SKM-1 (cell line): ENCODE data around the gene CD70.
"Not testable (repeated sequence)": the region's sequence is repeated elsewhere in the genome, so short reads cannot be mapped to it uniquely, and the experiment has no call there.

ENCODE experiments used
- DNase-seq: peaks from one replicate; lab custom pipeline; 2025; ENCODE audit not compliant: unreplicated experiment; lab: John Stamatoyannopoulos, UW

The CD70 gene

DNA sequence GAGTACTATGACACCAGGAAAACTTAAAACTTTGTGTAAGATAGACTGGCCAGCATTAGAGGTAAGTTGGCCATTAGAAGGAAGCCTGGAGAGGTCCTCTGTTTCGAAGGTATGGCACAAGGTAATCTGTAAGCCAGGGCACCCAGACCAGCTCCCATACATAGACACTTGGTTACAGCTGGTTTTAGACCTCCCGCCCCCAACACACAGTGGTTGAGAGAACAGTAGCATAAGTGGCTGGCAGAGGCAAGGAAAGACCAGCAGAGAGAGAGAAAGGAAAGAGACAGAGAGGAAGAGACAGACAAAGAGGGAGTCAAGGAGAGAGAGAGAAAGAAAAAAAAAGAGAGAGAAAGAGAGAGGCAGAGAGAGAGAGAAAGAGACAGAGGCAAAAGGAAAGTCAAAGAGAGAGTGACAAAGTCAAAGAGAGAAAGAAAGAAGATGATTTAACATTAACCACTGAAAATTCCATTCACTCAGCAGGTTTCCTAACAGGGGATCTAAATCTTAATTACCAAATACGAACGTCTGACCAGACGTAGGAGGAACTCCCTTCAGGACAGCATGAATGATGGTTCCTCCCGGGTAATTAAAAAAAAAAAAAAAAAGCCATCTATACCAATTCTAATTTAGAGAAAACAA is 7.4 kb upstream of the CD70 start:
- DNase-seq = not testable (repeated sequence)

DNA sequence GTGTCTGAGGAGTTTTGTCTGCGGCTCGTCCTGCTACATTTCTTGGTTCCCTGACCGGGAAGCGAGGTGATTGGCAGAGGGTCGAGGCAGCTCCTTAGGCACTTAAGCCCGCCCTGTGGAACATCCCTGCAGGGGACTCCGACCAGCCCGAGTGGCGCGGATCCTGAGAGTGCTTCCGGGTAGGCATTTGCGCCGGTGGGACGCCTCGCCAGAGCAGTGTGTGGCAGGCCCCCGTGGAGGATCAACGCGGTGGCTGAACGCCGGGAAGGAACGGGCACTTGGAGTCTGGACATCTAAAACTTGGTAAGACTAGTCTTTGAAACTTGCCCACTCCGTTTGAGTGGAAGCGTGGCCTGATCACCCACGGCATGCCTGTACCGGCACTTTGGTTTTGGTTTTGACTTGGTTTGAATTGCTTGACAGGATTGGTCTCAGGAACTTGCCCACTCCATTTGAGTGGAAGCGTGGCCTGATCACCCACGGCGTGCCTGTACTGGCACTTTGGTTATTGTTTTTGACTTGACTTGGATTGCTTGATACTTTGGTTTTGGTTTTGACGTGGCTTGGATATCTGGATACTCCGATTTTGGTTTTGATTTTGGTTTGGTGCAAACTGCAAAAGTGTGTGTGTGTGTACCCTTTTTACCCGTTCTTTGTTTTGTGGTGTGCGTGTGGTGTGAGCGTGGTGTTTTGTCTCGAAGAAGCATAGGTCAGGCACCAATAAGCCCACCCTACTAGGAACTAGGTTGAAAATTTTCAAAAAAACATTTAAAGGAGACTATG is 6.7 kb upstream of the CD70 start:
- not testable (repeated sequence) for DNase-seq

DNA sequence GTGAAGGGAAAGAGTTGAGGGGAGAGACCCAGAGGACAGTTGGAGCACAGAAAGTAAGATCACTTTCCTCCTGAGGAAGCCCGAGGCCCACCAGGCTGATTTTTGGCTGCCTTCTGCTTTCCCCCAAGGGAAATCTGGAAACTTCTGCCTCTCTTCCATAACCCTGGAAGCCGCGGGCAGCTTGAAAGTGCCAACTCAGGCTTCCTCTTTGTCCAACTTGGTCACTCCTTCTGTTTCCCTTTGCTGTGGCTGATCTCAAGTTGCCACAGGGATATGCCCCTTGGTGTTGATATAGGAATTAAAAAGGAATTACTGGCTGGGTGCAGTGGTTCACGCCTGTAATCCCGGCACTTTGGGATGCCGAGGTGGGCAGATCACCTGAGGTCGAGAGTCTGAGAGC is 5.7 kb upstream of the CD70 start:
- DNase-seq = no peak

DNA sequence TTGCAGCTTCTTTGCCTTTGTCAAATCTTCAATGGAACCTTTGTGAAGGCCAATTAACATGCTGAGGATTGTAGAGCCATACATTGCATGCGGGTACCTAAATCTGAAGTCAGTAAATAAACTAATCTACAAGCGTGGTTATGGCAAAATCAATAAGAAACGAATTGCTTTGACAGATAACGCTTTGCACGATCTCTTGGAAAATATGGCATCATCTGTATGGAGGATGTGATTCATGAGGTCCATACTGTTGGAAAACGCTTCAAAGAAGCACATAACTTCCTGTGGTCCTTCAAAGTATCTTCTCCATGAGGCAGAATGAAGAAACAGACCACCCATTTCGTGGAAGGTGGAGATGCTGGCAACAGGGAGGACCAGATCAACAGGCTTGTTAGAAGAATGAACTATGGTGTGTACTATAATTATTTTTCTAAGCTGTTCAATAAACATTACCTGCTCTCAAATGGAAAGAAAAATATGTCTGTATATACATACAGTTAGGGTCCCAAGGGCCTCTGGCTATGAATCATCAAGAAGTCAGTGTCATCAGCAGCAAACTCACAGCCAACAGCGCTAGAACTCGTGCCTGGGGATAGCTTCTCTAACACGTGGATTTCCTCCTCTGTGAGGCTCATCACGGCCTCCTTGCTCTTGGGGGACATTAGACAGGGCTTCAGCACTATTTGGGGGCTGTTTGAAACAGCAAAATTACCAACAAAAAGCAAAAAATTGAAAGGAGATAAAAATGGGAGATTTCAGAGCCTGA is 2.9 kb upstream of the CD70 start:
- no peak for DNase-seq

DNA sequence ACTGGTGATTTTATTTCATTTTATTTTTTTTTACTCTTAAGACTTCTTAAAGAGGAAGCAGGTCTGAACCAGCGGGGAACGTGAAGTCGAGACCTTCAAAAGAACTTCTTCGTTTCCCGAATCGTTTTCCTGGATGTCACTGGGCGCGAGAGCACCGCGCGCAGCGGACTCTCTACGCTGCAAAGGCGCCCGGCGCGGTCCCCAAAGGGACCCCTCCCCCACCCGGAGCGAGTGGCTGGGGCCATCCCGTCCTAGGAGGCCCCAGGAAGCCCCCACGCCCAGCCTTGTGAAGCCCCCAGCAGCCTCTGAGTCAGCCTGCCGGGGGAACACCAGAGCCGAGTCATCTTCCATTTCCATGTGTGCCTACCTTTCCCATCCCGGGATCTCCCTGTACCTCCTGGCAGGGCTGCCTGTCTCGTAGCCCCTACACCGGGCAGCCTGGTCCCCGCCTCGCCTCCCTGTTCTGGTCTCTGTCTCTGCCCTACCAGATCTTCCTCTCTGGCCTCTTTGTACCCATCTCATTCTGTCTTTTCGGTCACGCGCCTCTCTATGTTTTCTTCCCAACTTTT is 608 bp downstream of the CD70 start:
- no peak for DNase-seq

DNA sequence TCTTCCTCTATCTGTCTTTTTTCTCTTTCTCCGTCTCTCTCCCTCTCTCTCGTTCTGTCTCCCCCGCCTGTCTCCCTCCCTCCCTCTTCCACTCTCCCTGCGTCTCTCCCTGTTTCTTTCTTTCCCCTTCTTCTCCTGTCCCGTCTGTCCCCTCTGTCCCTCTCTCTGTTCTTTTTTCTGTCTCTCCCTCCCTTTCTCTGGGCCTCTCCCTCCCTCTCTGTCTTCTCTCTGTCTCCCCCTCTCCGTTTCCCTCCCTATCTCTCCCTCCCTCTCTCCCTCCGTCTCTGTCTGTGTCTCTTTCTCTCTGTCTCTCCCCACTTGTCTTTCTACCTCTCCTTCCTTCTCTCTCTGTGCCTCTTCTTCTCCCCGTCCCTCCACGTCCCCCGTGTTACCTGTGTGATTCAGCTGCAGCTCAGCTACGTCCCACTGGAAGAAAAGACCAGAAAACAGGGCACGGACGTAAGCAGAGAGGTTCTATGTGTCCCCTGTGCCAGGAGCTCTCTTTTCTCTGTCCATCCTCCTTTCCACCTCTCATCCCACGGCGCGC is 1.2 kb downstream of the CD70 start:
- no peak for DNase-seq

DNA sequence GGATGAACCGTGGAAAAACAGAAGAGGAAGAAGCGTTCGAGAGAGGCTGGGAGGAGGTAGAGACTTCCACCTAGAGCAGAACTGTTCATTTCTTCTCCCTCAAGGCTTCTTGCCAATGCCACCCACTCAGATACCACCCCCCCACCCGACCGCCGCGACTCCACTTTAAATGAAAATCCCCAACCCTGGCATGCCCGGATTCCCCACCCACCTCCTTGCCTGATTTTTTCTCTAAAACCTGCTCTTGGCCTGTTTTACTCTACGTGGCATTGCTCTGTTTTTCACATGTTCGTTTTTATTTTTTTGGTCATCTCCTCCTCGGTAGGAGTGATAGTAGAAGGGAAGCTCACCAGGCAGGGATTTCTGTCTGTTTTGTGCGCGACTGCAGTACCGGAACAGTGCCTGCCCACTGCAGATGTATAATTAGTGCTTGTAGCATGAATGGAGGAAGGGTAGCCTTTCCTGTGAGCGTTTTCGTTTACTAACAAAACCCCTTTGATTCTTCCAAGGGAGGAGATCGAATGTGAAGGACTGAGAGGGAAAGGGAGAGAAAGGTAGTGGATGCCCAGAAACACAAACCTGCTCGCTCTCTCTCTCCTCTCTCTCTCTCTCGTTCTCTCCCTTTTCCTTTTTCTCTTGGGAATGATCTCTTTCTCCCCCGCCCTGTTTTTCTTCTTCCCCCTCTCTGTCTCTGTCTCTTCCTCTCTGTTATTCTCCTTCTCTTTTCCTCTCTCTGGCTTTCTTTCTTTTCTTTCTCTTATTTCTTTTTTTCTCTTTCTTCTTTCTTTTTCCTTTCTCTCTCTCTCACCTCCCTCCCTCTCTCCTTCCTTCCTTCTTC is 2.2 kb downstream of the CD70 start:
- peak; percentile 51 for DNase-seq

DNA sequence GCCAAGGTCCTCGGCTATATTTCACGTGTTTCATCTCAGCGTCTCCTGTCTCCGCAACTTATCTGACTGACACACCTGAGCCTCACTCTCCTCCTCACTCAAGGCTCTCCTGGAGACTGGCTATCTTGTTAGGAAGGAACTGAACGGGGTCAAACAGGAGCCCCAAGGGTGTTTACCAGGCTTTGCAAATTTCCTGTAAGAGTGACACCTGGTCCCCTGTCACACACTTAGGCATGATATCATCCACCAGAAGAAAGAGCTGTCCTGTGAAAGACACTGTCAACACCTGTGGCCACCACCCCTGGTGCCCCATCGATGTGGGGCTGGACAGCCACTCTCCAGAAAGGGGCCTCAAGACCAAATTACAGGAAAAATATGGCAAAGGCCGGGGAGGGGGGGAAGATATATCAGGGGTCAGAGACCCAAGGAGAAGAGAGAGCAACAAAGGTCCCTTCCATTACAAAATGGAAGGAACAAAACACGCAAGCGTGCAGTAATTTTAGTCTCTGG is 2.9 kb downstream of the CD70 start:
- DNase-seq = no peak

DNA sequence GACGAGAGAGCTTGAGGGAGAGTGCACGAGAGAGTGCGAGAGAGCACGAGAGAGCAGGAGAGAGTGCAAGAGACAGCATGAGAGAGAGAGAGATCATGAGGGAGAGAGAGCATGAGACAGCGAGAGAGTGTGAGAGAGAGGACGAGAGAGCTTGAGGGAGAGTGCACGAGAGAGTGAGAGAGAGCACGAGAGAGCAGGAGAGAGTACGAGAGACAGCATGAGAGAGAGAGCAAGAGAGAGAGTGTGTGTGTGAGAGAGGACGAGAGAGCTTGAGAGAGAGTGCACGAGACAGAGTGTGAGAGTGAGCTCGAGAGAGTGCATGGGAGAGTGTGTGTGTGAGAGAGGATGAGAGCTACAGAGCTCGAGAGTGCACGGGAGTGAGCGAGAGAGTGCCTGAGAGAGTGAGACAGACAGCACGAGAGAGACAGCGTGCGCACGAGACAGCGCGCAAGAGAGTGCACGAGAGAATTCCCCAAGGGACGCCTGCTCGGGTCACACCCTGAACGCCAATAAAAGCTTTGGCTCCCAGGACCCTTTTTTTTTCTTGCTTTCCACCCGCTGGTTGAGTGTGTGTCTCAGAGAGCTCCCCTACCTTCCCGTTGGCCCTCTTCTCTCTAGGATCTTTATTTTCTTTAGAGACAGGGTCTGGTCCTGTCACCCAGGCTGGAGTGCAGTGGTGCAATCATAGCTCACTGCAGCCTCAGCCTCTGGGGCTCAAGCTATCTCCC is 3.7 kb downstream of the CD70 start:
- DNase-seq = no peak

DNA sequence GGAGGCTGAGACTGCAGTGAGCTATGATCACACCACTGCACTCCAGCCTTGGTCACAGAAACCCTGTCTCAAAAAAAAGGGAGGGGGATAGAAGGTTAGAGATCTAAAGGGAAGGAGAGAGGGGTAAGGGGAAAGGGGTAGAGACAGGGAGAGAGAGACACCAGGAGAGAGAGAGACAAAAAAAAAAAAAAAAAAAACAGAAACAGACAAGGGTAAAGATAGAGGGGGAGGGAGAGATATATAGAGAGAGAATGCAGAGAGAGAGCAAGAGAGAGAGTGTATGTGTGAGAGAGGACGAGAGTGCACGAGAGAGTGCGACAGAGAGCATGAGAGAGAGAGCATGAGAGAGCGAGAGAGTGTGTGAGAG is 4.2 kb downstream of the CD70 start:
- DNase-seq = no peak

DNA sequence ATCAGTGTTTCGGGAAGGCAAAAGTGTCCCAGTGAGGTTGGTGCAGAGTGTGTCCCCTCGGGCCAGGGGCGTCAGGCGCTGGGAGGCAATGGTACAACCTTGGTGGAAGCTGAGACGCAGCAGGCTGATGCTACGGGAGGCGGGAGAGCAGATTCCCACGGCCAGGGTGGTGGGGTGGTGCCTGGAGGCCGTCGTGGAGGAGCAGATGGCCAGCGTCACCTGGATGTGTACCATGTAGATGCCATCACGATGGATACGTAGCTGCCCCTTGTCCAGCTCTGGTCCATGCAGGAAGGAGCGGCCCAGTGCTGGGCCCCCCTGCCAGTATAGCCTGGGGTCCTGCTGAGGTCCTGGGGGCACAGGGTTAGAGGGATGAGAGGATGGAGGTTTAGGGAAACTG is 4.9 kb downstream of the CD70 start:
- no peak for DNase-seq

DNA sequence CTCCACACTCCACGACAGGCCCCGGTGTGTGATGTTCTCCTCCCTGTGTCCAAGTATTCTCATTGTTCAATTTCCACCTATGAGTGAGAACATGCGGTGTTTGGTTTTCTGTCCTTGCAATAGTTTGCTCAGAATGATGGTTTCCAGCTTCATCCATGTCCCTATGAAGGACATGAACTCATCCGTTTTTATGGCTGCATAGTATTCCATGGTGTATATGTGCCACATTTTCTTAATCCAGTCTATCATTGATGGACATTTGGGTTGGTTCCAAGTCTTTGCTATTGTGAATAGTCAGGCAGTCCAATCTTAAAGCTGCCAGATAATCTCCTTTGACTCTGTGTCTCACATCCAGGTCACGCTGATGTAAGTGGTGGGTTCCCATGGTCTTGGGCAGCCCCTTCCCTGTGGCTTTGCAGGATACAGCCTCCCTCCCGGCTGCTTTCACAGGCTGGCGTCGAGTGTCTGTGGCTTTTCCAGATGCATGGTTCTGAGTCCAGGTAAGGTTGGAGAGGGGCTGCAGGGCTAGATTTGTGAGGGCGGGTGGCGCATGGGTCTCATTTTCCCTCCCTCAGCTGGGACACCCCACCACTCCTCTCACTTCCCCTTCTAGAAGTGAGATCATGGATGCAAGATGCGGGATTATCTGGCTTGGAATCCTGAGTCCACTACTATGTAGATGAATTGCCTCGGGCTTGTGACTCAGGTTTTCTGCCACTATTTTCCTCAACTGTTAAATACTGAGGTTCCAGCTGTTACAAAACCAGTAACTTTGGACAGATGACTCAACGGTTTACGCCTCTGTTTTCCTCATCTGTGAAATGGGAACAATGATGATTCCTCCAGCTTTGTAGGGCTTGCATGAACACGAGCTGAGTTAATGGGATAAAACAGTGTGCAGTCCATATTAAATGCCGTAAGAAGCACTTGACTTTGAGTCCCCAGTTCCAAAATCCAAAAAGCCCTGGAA is 8.2 kb downstream of the CD70 start:
- DNase-seq = not testable (repeated sequence)

DNA sequence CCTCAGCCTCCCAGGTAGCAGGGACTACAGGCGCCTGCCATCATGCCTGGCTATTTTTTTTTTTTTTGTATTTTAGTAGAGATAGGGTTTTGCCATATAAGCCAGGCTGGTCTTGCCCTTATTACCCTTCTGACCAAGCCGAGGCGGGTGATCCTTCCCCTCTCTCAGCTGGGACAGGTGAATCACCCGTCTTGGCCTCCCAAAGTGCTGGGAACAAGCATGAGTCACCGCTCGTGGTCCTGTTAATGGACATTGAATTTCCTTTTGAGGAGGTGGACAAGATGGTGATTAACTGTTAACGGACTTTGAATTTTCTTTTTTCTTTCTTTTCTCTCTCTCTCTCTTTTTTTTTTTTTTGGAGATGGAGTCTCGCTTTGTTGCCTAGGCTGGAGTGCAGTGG is 10.6 kb downstream of the CD70 start:
- no peak for DNase-seq

DNA sequence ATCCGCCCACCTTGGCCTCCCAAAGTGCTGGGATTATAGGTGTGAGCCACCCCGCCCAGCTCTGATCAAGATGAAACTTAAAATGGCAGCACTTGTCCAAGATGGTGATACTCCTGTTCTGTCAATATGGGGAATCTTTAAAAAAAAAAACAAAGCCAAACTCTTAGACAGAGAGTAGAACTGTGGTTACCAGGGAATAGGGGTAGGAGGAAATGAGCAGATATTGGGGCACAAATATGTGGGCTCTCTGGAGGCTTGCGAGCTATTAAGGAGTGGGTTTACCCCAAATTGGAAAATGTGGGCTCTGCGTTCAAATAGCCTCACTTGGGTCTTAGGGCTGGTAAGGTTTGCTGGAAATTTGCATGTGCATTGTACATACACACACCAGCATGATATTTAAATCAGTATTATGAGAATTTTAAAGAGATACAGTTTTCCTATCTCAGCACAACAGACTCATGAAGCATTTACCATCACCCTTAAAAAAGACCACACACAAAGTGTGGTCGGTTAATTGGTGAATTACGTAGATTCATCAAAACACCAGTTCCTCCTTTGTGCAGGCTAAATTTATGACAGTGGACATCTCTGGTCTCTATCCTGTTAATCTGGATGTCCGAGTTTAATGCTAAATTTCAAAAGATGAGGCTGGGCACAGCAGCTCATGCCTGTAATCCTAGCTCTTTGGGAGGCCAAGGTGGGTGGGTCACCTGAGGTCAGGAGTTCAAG is 11.3 kb downstream of the CD70 start:
- DNase-seq = no peak

DNA sequence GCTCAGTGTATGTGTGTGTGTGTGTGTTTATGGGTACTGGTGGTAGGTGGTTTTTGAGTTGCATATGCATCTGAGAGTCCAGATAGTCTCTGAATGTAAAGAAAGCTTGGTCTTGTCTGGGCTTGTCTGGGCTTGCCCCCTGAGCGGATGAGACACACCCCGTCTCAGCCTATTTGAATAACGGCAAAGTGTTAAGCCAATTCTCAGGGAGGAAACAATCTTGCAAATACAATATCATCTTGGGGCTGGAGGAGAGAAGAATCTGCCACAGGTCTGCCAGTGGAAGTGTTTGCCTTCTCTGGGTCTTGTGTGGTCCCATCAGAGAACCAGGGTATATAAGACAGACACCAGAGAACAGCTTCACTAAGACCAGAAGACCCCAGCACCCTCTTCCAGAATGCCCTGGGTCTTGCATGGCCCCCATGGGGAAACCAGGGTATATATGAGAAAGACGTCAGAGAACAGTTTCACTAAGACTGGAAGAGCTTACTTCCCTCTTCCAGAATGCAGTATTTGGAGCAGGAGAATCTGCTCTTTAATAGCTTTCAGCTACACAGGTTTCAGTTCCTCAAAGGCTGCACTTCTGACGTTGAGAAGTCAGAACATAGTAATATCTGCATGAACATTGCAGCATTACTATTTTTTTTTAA is 13.3 kb downstream of the CD70 start:
- DNase-seq = peak; percentile 86

DNA sequence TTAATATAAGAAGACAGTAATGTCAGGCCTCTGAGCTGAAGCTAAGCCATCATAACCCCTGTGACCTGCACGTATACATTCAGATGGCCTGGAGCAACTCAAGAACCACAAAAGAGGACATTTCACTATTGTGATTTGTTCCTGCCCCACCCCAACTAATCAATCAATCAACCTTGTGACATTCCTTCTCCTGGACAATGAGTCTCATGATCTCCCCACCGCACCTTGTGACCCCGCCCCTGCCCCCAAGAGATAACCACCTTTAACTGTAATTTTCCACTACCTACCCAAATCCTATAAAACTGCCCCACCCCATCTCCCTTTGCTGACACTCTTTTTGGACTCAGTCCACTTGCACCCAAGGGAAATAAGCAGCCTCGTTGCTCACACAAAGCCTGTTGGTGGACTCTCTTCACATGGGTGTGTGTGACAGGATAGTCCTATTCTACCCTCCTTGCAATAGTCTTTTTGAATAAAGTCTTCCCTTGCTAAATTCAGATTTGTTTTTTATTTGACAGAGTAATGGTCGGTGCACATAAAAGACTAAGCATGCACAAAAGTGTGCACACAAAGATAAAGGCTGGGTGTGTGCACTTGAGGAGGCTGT is 14.0 kb downstream of the CD70 start:
- DNase-seq = no peak

DNA sequence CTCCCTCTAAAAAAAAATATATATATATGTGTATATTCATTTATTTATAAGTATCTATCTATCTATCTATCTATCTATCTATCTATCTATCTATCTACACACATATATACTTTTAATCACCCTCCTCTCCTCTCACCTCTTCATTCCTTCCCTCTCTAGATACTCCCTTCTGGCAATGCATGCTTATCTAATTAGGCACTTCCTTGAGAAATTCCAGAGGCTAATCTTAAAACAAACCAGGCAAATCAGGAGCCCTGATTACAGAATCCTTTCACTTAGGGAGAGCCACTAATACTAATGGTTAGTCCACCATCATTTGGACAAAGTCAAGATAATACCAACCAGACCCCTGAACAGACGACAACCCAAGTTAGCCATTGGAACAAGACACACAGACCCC is 17.6 kb downstream of the CD70 start:
- DNase-seq = no peak
